Measurements from ENCODE around the gene SDK2.

Gene SDK2

GRCh38 chr17:73528679-73529078, 115.6 kb downstream of the SDK2 start:
- no peak for DNase-seq

GRCh38 chr17:73526952-73527351, 117.3 kb downstream of the SDK2 start:
- DNase-seq = no peak

GRCh38 chr17:73524941-73525679, 119.1 kb downstream of the SDK2 start:
- DNase-seq = no peak

GRCh38 chr17:73522696-73523095, 121.5 kb downstream of the SDK2 start:
- DNase-seq = no peak

DNA sequence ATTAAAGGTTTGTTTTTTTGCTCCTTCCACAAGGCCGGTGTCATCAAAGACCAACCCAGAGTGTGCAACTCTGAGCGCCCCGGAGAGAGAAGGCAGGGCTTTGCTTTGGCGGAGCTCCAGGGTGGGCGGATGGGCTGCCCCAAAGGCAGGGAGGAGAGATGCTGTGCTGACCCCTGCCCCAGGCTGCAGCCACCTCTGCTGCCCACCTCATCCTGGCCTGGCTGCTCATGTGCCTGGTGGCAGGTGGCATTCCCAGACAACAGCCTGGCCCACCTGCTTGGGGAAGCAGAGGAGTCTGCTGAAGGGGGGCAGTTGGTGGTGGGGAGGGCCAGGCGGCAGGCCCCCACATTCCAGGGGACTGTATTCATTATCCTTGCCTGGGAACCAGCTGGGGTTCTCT, 122.1 kb downstream of the SDK2 start:
- DNase-seq = no peak

- no peak for DNase-seq
Measured at GRCh38 chr17:73521376-73521775, 122.9 kb downstream of the SDK2 start.

DNA sequence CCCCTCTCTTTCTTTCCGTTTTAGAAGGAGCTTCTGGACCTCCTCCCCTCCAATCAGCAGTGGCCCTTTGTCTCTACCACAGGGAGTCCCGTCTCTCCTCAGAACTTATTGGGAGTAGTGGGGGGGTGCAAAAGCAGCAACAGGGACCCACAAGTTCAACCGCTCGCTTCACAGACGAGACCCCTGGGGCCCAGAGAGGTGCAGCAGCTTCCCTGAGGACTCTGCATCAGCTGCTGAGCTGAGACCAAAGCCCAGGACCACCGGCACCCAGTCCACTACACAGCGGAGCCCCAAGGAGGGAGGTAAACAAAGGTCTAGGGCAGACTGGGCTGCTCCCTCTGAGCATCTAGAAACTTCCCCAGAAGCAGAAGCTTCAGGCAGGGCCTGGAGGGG, 123.9 kb downstream of the SDK2 start:
- no peak for DNase-seq

DNA sequence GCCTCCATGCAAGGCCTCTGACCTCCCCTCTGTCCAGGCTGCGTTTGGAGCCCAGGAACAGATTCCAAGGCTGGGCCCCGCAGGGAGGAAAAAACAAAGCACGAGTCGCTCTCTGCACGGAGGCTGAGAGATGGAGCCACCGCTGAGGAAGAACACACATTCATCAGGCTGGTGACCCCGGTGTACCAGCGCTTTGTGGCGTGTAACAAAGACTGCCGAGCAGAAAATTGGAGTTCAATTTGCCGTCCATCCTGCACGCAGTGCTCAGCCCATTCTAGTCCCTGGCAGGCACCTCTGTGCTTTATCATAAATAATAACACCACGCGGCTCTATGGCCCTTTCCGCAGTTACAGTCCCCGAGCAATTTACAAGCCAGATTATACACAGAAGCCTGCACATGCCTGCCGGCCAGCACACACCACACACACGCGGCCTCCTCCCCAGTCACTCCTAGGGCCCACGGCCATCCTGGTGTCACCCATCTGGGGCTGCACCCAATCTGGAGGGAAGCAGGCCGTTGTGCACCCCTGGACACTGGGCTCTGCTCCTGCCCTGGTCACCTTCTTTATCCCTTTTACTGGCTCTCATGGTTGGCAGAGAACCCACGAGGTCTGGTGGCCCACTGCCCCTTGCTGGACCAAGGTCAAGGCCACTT, 124.4 kb downstream of the SDK2 start:
- DNase-seq = no peak

DNA sequence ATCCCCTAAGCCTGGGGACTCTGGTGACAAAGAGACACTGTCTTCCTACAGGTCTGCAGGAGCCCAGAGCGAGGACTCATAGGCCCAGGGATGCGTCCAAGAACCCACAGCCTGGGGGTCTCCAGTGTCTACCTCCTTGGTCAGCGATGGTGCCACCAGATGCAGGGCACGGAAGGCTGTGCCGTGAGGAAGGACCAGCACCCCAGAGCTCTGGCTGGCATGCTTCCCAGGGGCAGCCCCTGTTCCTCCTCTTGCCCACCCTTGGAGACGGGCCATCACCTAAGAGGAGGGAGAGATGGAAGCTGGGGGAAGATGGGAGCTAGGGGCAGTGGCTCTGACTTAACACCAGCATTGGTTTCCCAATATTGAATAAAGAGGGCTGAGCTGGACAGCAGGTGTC, 125.2 kb downstream of the SDK2 start:
- no peak for DNase-seq

GRCh38 chr17:73516431-73516830, 127.8 kb downstream of the SDK2 start:
- no peak for DNase-seq

DNA sequence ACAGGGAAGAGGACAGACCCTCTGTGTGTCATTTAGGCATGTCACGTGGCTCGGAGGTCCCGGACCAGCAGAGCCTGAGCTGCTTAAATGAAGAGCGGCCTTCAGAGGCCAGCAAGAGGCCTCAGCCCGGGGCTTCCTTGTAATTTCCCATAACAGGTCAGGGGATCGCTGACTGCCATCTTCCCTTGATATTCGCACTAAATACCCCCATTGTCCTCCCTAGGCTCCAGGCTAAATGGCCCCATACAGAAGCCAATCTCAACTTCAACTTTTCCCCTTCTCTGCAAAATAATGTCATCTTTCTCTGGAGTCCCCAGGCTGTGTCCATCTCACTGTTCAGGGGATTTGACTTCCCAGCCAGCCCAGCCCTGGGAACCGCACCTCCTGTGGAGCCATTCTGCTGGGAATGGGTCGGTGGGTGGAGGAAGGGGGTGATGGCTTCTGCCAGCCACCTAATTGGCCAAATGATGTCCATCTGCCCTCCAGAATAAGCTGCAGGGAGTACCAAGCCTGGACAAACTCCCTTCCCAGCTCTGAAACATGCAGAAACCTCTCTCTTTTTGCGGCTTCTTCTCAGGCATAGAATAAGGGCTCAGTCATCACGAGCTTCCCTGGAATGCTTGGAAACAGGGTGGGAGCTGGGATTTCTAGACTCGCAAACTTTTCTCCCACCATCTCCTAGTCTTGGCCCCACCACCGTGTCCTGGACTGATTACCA, 129.9 kb downstream of the SDK2 start:
- no peak for DNase-seq

GRCh38 chr17:73513426-73513825, 130.8 kb downstream of the SDK2 start:
- DNase-seq = no peak

- no peak for DNase-seq
Measured at GRCh38 chr17:73511719-73512115, 132.5 kb downstream of the SDK2 start.

- no peak for DNase-seq
Measured at GRCh38 chr17:73510981-73511718, 133.1 kb downstream of the SDK2 start.

DNA sequence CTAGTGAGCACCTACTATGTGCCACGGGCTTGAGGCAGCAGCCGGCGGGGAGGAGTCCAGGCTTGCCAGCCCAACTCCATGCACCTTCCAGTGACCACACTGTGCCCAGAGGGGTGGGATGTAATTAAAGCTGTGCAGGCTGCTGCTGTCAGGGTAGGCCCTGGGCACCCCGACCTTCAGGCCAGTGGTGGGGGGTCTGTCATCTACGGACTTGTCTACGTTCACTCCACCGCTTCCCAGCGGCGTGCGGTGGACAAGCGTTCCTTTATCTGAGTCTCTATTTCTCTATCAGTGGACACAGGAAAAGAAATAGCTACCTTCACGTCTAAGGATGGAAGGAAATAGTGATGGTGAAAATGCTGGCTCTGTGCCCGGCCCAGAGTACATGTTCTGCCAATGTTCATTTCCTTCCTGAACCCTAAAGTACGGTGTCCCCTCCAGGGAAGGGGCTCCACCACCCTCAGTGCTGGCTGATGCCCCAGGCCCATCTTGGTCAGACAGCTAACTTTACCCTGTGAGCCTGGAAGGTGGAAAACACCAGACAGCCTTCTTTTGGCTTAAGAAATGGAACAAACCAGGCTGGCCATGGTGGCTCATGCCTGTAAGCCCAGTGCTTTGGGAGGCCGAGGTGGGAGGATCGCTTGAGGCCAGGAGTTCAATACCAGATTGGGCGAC, 135.2 kb downstream of the SDK2 start:
- no peak for DNase-seq

DNA sequence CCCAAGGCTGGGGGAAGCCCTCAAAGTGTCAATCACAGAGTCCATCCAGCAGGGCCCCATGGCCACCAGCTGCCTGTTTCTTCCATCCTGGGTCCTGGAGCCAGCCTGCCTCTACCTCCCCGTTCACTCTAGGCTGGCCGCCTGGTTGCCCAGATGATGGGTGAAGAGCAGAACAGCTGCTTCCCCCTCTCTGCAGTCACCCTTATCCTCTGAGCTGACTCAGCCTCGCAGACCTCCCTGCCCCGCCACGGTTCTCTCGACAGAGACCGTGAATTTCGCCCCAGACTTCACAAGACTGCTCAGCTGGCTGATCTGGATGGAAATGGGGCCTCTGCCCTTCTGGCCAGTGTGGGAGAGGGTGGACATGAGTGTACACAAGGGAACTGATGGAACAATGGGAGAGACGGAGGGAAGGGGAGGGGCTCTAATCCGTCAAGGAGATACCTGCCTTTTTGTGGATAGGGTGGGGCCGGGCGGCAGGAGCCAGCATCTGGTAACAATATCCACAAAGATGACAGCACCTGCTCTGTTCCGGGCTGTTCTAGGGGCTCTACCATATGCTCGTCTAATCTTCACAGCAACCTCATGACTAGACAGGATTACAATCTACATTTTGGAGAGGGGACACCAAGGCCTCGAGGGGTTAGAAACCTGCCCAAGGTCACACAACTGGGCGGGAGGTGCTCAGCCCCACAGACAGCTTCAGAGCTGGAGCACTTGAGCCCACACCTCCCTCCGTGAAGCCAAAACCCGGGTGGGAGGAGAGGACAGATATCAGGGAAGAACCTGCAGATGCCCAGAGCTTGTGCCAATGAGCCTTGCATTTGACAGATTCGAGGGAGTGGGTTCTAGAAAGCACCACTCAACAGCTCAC, 136.0 kb downstream of the SDK2 start:
- no peak for DNase-seq

- no peak for DNase-seq
Measured at GRCh38 chr17:73506470-73507435, 137.5 kb downstream of the SDK2 start.

DNA sequence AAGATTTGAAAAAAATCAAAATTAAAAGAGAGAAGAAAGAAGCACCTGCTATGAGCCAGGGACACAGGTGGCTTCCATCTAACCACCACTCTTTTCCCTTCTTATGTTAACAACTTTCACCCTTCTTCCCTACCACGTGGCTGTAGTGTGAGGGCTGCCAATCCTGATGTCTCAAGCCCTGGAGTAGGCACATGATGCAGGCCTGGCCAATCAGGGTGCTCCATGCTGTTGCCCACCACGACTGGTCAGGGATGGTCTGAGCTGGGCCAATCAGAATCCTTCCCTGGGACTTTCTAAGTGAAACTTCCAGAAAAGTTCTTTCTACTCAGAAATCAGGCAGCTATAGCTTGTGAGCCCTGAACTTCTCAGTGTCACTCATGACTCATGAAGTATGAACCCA, 140.7 kb downstream of the SDK2 start:
- DNase-seq = no peak

- no peak for DNase-seq
Measured at GRCh38 chr17:73500414-73500999, 143.7 kb downstream of the SDK2 start.
